Measurements from ENCODE around the gene SP1. TPM values are rescaled to one million over a fixed set of nuclear protein-coding genes. Genes with fewer than 3 reads are reported as not detected.

The SP1 gene
- total and polyA plus RNA-seq, 2 of the 4 experiments (the other 2 are of a cell fraction): 19.7 to 53.6 TPM

DNA sequence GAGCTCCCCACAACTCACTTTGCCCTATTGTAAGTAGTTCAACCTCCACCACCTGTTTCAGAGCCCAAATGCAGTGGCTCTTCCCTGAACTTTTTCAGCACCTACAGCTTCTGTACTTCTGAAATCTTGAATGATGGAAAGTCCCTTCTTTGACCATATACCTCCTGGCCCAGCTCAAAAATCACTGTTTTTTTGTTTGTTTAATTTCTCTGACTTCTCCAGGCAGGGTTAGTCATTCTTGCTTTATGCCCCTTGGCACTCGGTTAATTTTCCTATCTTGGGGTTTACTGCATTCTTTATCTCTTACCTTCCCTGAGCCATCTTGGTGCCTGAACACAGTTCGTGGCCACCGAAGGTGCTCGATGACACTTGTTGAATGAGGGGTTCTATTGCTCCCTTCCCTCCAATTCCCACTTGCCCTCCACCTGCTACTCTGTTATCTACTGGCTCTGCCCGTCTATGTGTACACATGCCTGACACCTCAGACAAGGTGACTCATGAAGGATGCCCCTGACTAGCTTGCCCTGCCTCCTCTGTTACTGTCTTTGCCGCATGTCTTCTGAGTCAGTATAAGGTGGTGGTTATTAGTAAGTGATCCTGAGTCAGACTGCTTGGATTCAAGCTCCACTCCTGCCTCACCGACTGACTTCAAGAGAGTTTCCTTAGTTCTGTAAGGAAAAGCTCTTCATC is 48.1 kb downstream of the SP1 start:
- Histone ChIP-seq H3K14ac (replicated peaks; ENCODE audit: low read depth, low read length) (no peak overlapping the region), H3K18ac (ENCODE audit: low read depth, low read length) (no peak overlapping the region), H3K4me3 (ENCODE audit: insufficient read depth, low read depth, low read length) (no peak overlapping the region), H2BK15ac (ENCODE audit: low read depth, low read length) (no peak overlapping the region), H3K27me3 (ENCODE audit: control insufficient read depth, insufficient read depth, low read length) (peaks cover 10% of the 10 kb centered on the region; the same call in 1 of the 2 replicates), H3K4me2 (ENCODE audit: low read depth, low read length) (no peak overlapping the region), H2AK9ac (replicated peaks; ENCODE audit: low read depth, low read length, poor library complexity) (no peak overlapping the region), H3K36me3 (ENCODE audit: control insufficient read depth, insufficient read depth, low read length) (no peaks in the 10 kb centered on the region), H4K8ac (ENCODE audit: low read depth in 2 of 2, low read length in 2 of 2) (no peak overlapping the region), H2BK5ac (ENCODE audit: low read depth, low read length, poor library complexity, severe bottlenecking) (no peak overlapping the region), H3K56ac (ENCODE audit: extremely low read depth, insufficient read depth, low read length) (no peak overlapping the region), H3K9me1 (ENCODE audit: insufficient read depth, low read length) (peaks cover 18% of the 10 kb centered on the region; the same call in 1 of the 2 replicates), H4K91ac (ENCODE audit: insufficient read depth, low read depth, low read length) (no peak overlapping the region), H3K27ac (ENCODE audit: insufficient read depth, low read length) (no peak overlapping the region), H2BK120ac (ENCODE audit: low read depth, low read length) (no peak overlapping the region), H2BK20ac (ENCODE audit: low read depth, low read length) (no peak overlapping the region), H2AFZ (replicated peaks; ENCODE audit: low read length, poor library complexity) (no peak overlapping the region), H4K5ac (ENCODE audit: low read depth, low read length) (no peak overlapping the region), H3K4me1 (ENCODE audit: control insufficient read depth, insufficient read depth, low read length) (peaks cover 5% of the 10 kb centered on the region; the same call in 1 of the 2 replicates), H3K79me1 (ENCODE audit: low read depth in 1 of 2, low read length in 2 of 2) (no peaks in the 10 kb centered on the region), H3K23ac (ENCODE audit: low read depth, low read length) (no peak overlapping the region), H3K9me3 (ENCODE audit: control insufficient read depth, insufficient read depth, low read length) (no peaks in the 10 kb centered on the region), H3K4ac (ENCODE audit: low read depth, low read length) (0 out of 2 replicates have a peak overlapping the region, but pooled peaks have one; percentile 6), H4K20me1 (ENCODE audit: insufficient read depth, low read length) (peaks cover 6% of the 10 kb centered on the region), H3K9ac (ENCODE audit: low read depth, low read length) (no peak overlapping the region), H2AK5ac (ENCODE audit: low read depth, low read length) (no peak overlapping the region)
- intact Hi-C loops (cut with micrococcal nuclease): no loop called here
- POLR2A ChIA-PET (ENCODE audit: unreplicated experiment): no interaction called here
- ATAC-seq (ENCODE audit: low read depth) (peak; percentile 88), DNase-seq (peak; percentile 97)
- no TSS peak for BruUV-seq (replicated peaks)
- in situ Hi-C loops (cut with MboI; ENCODE audit: low sequenced_read_pairs): no loop called here
- CTCF ChIA-PET: interaction anchor here (2.0 kb wide), 1 partner anchor 75 kb away, joined by 13 read pairs; no protein-coding TSS in a partner anchor
- no CpG with 5 or more reads among the region's 7 CpGs for WGBS, 2 experiments (ENCODE audit: extremely low coverage in 2 of 2, insufficient read length in 1 of 2)
- dilution Hi-C loops (cut with HindIII; ENCODE audit: low sequenced_read_pairs, unreplicated experiment): no loop called here
- TF ChIP-seq, protein P1, sequence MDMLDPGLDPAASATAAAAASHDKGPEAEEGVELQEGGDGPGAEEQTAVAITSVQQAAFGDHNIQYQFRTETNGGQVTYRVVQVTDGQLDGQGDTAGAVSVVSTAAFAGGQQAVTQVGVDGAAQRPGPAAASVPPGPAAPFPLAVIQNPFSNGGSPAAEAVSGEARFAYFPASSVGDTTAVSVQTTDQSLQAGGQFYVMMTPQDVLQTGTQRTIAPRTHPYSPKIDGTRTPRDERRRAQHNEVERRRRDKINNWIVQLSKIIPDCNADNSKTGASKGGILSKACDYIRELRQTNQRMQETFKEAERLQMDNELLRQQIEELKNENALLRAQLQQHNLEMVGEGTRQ (IDR thresholded peaks at IDR 0.05; ENCODE audit: low read depth, low read length): no peak
- TF ChIP-seq RAD21 (IDR thresholded peaks at IDR 0.05; ENCODE audit: low read length) (no peak), FOS (IDR thresholded peaks at IDR 0.05; ENCODE audit: low read depth, low read length) (peak; percentile 96), CHD1 (IDR thresholded peaks at IDR 0.05; ENCODE audit: low read depth, low read length) (no peak), RFX5 (IDR thresholded peaks at IDR 0.05; ENCODE audit: low read depth, low read length) (no peak), NFE2L2 (IDR thresholded peaks at IDR 0.05; ENCODE audit: low read depth, low read length) (no peak), POLR2A (IDR thresholded peaks at IDR 0.05; ENCODE audit: low read depth, low read length) (no peak), MAFK (IDR thresholded peaks at IDR 0.05; ENCODE audit: low read depth, low read length) (peak; percentile 3; the same call in 1 of the 2 replicates), SMC3 (IDR thresholded peaks at IDR 0.05; ENCODE audit: low read depth, low read length) (no peak), RCOR1 (IDR thresholded peaks at IDR 0.05; ENCODE audit: insufficient replicate concordance, low read length) (peak; percentile 99), MAZ (IDR thresholded peaks at IDR 0.05; ENCODE audit: borderline replicate concordance, low read depth, low read length) (peak; percentile 24; the same call in 1 of the 2 replicates), BHLHE40 (IDR thresholded peaks at IDR 0.05; ENCODE audit: low read depth, low read length) (peak; percentile 83), CEBPB (IDR thresholded peaks at IDR 0.05; ENCODE audit: low read depth, low read length) (peak; percentile 41)
- TF ChIP-seq, protein P2, sequence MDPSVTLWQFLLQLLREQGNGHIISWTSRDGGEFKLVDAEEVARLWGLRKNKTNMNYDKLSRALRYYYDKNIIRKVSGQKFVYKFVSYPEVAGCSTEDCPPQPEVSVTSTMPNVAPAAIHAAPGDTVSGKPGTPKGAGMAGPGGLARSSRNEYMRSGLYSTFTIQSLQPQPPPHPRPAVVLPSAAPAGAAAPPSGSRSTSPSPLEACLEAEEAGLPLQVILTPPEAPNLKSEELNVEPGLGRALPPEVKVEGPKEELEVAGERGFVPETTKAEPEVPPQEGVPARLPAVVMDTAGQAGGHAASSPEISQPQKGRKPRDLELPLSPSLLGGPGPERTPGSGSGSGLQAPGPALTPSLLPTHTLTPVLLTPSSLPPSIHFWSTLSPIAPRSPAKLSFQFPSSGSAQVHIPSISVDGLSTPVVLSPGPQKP (IDR thresholded peaks at IDR 0.05; ENCODE audit: borderline replicate concordance, low read depth, low read length): no peak
- TF ChIP-seq, protein P3, sequence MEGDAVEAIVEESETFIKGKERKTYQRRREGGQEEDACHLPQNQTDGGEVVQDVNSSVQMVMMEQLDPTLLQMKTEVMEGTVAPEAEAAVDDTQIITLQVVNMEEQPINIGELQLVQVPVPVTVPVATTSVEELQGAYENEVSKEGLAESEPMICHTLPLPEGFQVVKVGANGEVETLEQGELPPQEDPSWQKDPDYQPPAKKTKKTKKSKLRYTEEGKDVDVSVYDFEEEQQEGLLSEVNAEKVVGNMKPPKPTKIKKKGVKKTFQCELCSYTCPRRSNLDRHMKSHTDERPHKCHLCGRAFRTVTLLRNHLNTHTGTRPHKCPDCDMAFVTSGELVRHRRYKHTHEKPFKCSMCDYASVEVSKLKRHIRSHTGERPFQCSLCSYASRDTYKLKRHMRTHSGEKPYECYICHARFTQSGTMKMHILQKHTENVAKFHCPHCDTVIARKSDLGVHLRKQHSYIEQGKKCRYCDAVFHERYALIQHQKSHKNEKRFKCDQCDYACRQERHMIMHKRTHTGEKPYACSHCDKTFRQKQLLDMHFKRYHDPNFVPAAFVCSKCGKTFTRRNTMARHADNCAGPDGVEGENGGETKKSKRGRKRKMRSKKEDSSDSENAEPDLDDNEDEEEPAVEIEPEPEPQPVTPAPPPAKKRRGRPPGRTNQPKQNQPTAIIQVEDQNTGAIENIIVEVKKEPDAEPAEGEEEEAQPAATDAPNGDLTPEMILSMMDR (conservative IDR thresholded peaks at IDR 0.05; ENCODE audit: low read depth, low read length): no peak

All from IMR-90 (cell line).